ENCODE data around the gene ACSS3. TPM values are rescaled to one million over a fixed set of nuclear protein-coding genes. Genes with fewer than 3 reads are reported as not detected.

ACSS3 gene
- total RNA-seq, 4 donors from 2014 or later: 5.0 to 13.6 (median 7.8) TPM

- Histone ChIP-seq H3K9me3 (no peaks in the 10 kb centered on the region), H3K36me3 (no peaks in the 10 kb centered on the region), H3K27me3 (no peaks in the 10 kb centered on the region), H3K4me3 (no peak overlapping the region), H3K4me1 (no peaks in the 10 kb centered on the region), H3K27ac (no peak overlapping the region)
- TF ChIP-seq POLR2A (IDR thresholded peaks at IDR 0.05) (no peak), CTCF (IDR thresholded peaks at IDR 0.05 in 4 of 5, conservative IDR thresholded peaks at IDR 0.05 in 1 of 5) (no peak)
- intact Hi-C loops (cut with DNase I; ENCODE audit: low total_unique reads): no loop called here
- no peak for DNase-seq
- in situ Hi-C loops (cut with MboI; ENCODE audit: low sequenced_read_pairs in 4 of 4): no loop called here
- no peak for ATAC-seq
These were observed 90.6 kb downstream of the ACSS3 start for GRCh38 chr12:81168445-81168844.

DNA sequence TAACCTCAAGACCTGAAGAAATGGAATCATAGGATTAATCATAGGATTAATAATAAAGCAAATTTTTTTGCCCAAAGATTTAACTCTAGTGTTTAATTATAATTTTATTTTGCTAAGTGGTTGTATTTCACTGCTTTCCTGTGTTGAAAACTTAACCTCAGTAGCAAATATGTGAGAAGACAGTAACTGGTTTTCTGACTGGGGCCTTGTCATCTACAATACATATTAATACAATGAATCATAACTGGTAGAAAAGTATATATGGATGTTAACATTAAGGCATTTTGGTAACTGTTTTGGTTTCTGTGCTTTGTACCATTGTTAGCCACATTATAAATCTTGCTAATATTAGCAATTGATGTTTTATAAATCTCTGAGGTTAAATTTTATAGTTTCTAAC lies 92.2 kb downstream of the ACSS3 start:
- in situ Hi-C loops (cut with MboI; ENCODE audit: low sequenced_read_pairs in 4 of 4): no loop called here
- no peaks in the 10 kb centered on the region for H3K9me3 ChIP-seq

GRCh38 chr12:81172851-81173250 lies 95.0 kb downstream of the ACSS3 start:
- in situ Hi-C loops (cut with MboI; ENCODE audit: low sequenced_read_pairs in 4 of 4): no loop called here
- Histone ChIP-seq H3K36me3 (peaks cover 0 to 21% of the 10 kb centered on the region in 2 donors), H3K4me1 (no peaks in the 10 kb centered on the region), H3K9me3 (no peaks in the 10 kb centered on the region), H3K4me3 (no peak overlapping the region), H3K27ac (no peak overlapping the region), H3K27me3 (no peaks in the 10 kb centered on the region)
- intact Hi-C loops (cut with DNase I; ENCODE audit: low total_unique reads): no loop called here
- ATAC-seq (no peak), DNase-seq (no peak)
- no peak for TF ChIP-seq CTCF (IDR thresholded peaks at IDR 0.05 in 4 of 5, conservative IDR thresholded peaks at IDR 0.05 in 1 of 5)

More for the DNA sequence above, 92.2 kb downstream of the ACSS3 start:
- Histone ChIP-seq H3K27ac (no peak overlapping the region), H3K36me3 (no peaks in the 10 kb centered on the region), H3K27me3 (no peaks in the 10 kb centered on the region), H3K4me3 (no peak overlapping the region), H3K4me1 (no peaks in the 10 kb centered on the region)
- DNase-seq (no peak), ATAC-seq (no peak)
- TF ChIP-seq CTCF (IDR thresholded peaks at IDR 0.05 in 4 of 5, conservative IDR thresholded peaks at IDR 0.05 in 1 of 5): no peak
- no peak for TF ChIP-seq POLR2A (IDR thresholded peaks at IDR 0.05)
- intact Hi-C loops (cut with DNase I; ENCODE audit: low total_unique reads): no loop called here

- Histone ChIP-seq H3K4me3 (no peak overlapping the region), H3K9me3 (no peaks in the 10 kb centered on the region), H3K36me3 (peaks cover 0 to 21% of the 10 kb centered on the region in 2 donors), H3K27ac (no peak overlapping the region), H3K4me1 (no peaks in the 10 kb centered on the region), H3K27me3 (no peaks in the 10 kb centered on the region)
- intact Hi-C loops (cut with DNase I; ENCODE audit: low total_unique reads) (no loop called here), in situ Hi-C loops (cut with MboI; ENCODE audit: low sequenced_read_pairs in 4 of 4) (no loop called here)
- TF ChIP-seq CTCF (IDR thresholded peaks at IDR 0.05 in 4 of 5, conservative IDR thresholded peaks at IDR 0.05 in 1 of 5) (no peak), POLR2A (IDR thresholded peaks at IDR 0.05) (no peak)
- ATAC-seq (no peak), DNase-seq (no peak)
These were observed 96.8 kb downstream of the ACSS3 start for GRCh38 chr12:81174664-81175063.

GRCh38 chr12:81176796-81177195 lies 98.9 kb downstream of the ACSS3 start:
- intact Hi-C loops (cut with DNase I; ENCODE audit: low total_unique reads): no loop called here
- no peak overlapping the region for H3K4me3 ChIP-seq
- H3K4me1 ChIP-seq: no peaks in the 10 kb centered on the region
- in situ Hi-C loops (cut with MboI; ENCODE audit: low sequenced_read_pairs in 4 of 4): no loop called here
- no peaks in the 10 kb centered on the region for H3K9me3 ChIP-seq
- no peak for TF ChIP-seq CTCF (IDR thresholded peaks at IDR 0.05 in 4 of 5, conservative IDR thresholded peaks at IDR 0.05 in 1 of 5)
- no peak for TF ChIP-seq POLR2A (IDR thresholded peaks at IDR 0.05)
- H3K27me3 ChIP-seq: no peaks in the 10 kb centered on the region
- H3K36me3 ChIP-seq: peaks cover 0 to 21% of the 10 kb centered on the region in 2 donors
- ATAC-seq: no peak
- no peak for DNase-seq
- no peak overlapping the region for H3K27ac ChIP-seq
